ENCODE data around the gene CDH12.
"Not testable (repeated sequence)": the region's sequence is repeated elsewhere in the genome, so short reads cannot be mapped to it uniquely, and the experiment has no call there.

The CDH12 gene

GRCh38 chr5:22644859-22645258 is 208.3 kb downstream of the CDH12 start:
- DNase-seq = no peak

GRCh38 chr5:22643356-22643755 is 209.8 kb downstream of the CDH12 start:
- DNase-seq = no peak

GRCh38 chr5:22631683-22632082 is 221.5 kb downstream of the CDH12 start:
- no peak for DNase-seq

- no peak for DNase-seq
Measured at GRCh38 chr5:22627029-22627428, 226.1 kb downstream of the CDH12 start.

- no peak for DNase-seq
Measured at GRCh38 chr5:22625451-22625850, 227.7 kb downstream of the CDH12 start.

- no peak for DNase-seq
Measured at GRCh38 chr5:22621084-22621483, 232.1 kb downstream of the CDH12 start.

GRCh38 chr5:22615964-22616363 is 237.2 kb downstream of the CDH12 start:
- no peak for DNase-seq

- no peak for DNase-seq
Measured at GRCh38 chr5:22614486-22615094, 238.6 kb downstream of the CDH12 start.

GRCh38 chr5:22612928-22613327 is 240.2 kb downstream of the CDH12 start:
- DNase-seq = no peak

- DNase-seq = no peak
Measured at GRCh38 chr5:22611327-22611726, 241.8 kb downstream of the CDH12 start.

GRCh38 chr5:22607498-22607897 is 245.6 kb downstream of the CDH12 start:
- not testable (repeated sequence) for DNase-seq

- DNase-seq = no peak
Measured at GRCh38 chr5:22605473-22605872, 247.7 kb downstream of the CDH12 start.

GRCh38 chr5:22604711-22605110 is 248.4 kb downstream of the CDH12 start:
- DNase-seq = no peak

GRCh38 chr5:22598796-22599195 is 254.3 kb downstream of the CDH12 start:
- no peak for DNase-seq

GRCh38 chr5:22596404-22596970 is 256.7 kb downstream of the CDH12 start:
- no peak for DNase-seq

- DNase-seq = no peak
Measured at GRCh38 chr5:22594491-22594890, 258.7 kb downstream of the CDH12 start.

GRCh38 chr5:22593592-22593991 is 259.6 kb downstream of the CDH12 start:
- DNase-seq = no peak

- no peak for DNase-seq
Measured at GRCh38 chr5:22591461-22591860, 261.7 kb downstream of the CDH12 start.

- no peak for DNase-seq
Measured at GRCh38 chr5:22590677-22591268, 262.4 kb downstream of the CDH12 start.

- no peak for DNase-seq
Measured at GRCh38 chr5:22577711-22578110, 275.4 kb downstream of the CDH12 start.

- DNase-seq = no peak
Measured at GRCh38 chr5:22577006-22577405, 276.1 kb downstream of the CDH12 start.

GRCh38 chr5:22572941-22573340 is 280.2 kb downstream of the CDH12 start:
- DNase-seq = no peak

GRCh38 chr5:22567983-22568382 is 285.2 kb downstream of the CDH12 start:
- DNase-seq = no peak

GRCh38 chr5:22560147-22560546 is 293.0 kb downstream of the CDH12 start:
- no peak for DNase-seq

- DNase-seq = no peak
Measured at GRCh38 chr5:22557251-22557650, 295.9 kb downstream of the CDH12 start.

All from NCI-H1417 treated with DMSO at 0.1 percent for 48 hours (cell line).